PC-9 (cell line): Measurements from ENCODE around the gene PNMA6E. TPM values are rescaled to one million over a fixed set of nuclear protein-coding genes. Genes with fewer than 3 reads are reported as not detected.

Experiments
- BruUV-seq: library from RNA; stranded (reverse); fragments of 400-500 nt; replicated peaks from 2 replicates; lab custom pipeline; 2021; lab: Mats Ljungman, UMichigan
- CTCF ChIA-PET: fragments of 300-600 bp; sonication (Branson Sonifier 250); formaldehyde crosslinking; loops from one replicate; lab custom pipeline; 2022; ENCODE audit warnings: antibody characterized with exemption; lab: Charles Lee
- POLR2A ChIA-PET: fragments of 300-600 bp; sonication (Branson Sonifier 250); formaldehyde crosslinking; loops from one replicate; lab custom pipeline; 2022; ENCODE audit warnings: antibody characterized with exemption; ENCODE audit not compliant: unreplicated experiment; lab: Charles Lee
- DNase-seq, 2 experiments: peaks; one replicate each; pipeline versions ENCODE4 v3.0.0 to v3.0.0-alpha.2; 2015 to 2022; ENCODE audit warnings: mixed read lengths in 1 of 2
- H2AFZ ChIP-seq: fragments of 200-600 bp; sonication (generic); 2 replicates; pipeline ENCODE4 v1.8.1; 2017; ENCODE audit warnings: antibody characterized with exemption
- H3F3A ChIP-seq: fragments of 200-600 bp; sonication (generic); 2 replicates; pipeline ENCODE4 v1.8.1; 2017; ENCODE audit warnings: antibody characterized with exemption, mild to moderate bottlenecking, low read depth; ENCODE audit not compliant: insufficient read depth
- H3K27ac ChIP-seq: fragments of 200-600 bp; sonication (generic); 2 replicates; pipeline ENCODE4 v1.6.1; 2016; ENCODE audit warnings: mixed run types
- H3K27me3 ChIP-seq: fragments of 200-600 bp; sonication (generic); 2 replicates; pipeline ENCODE4 v1.6.1; 2016; ENCODE audit warnings: low read depth, mixed run types; ENCODE audit not compliant: insufficient read depth
- H3K36me3 ChIP-seq: fragments of 200-600 bp; sonication (generic); 2 replicates; pipeline ENCODE4 v1.6.1; 2016; ENCODE audit warnings: low read depth, mixed run types
- H3K4me1 ChIP-seq: fragments of 200-600 bp; sonication (generic); replicated peaks from 2 replicates; pipeline ENCODE4 v1.6.1; 2016; ENCODE audit warnings: mixed run types; ENCODE audit not compliant: insufficient read depth
- H3K4me2 ChIP-seq: fragments of 200-600 bp; sonication (generic); 2 replicates; pipeline ENCODE4 v1.6.1; 2017; ENCODE audit warnings: mixed run types
- H3K4me3 ChIP-seq: fragments of 200-600 bp; sonication (generic); 2 replicates; pipeline ENCODE4 v1.6.1; 2016; ENCODE audit warnings: mixed run types
- H3K79me2 ChIP-seq: fragments of 200-600 bp; sonication (generic); 2 replicates; pipeline ENCODE4 v1.6.1; 2017; ENCODE audit warnings: low read depth, mixed run types
- H3K9me2 ChIP-seq: fragments of 200-600 bp; sonication (generic); 2 replicates; pipeline ENCODE4 v1.8.1; 2017; ENCODE audit warnings: mild to moderate bottlenecking; ENCODE audit not compliant: insufficient read depth
- H3K9me3 ChIP-seq: fragments of 200-600 bp; sonication (generic); 2 replicates; pipeline ENCODE4 v1.8.1; 2016; ENCODE audit warnings: low read depth; ENCODE audit not compliant: insufficient read depth
- H4K20me1 ChIP-seq: fragments of 200-600 bp; sonication (generic); 2 replicates; pipeline ENCODE4 v1.8.1; 2017; ENCODE audit not compliant: insufficient read depth
- EZH2 ChIP-seq: fragments of 200-600 bp; sonication (generic); IDR thresholded peaks from 2 replicates; pipeline ENCODE4 v1.8.0; 2017; ENCODE audit warnings: antibody characterized with exemption, low read depth
- intact Hi-C: fragments of 100-400 bp; cut with micrococcal nuclease; formaldehyde crosslinking; loops from one replicate; pipeline ENCODE4 v1.10.0; 2022; ENCODE audit not compliant: unreplicated experiment
- total RNA-seq: library from RNA; stranded (reverse); gene quantifications from 2 replicates; pipeline ENCODE4 v1.2.3, GENCODE V29; 2021
- TF ChIP-seq, protein P1 (sequence below): fragments of 200-600 bp; sonication (generic); conservative IDR thresholded peaks from 2 replicates; pipeline ENCODE4 v1.6.1; 2017; ENCODE audit warnings: mixed run types, antibody characterized with exemption, mild to moderate bottlenecking, moderate library complexity

The PNMA6E gene
- total RNA-seq, 1 experiment from 2014 or later: not detected

DNA sequence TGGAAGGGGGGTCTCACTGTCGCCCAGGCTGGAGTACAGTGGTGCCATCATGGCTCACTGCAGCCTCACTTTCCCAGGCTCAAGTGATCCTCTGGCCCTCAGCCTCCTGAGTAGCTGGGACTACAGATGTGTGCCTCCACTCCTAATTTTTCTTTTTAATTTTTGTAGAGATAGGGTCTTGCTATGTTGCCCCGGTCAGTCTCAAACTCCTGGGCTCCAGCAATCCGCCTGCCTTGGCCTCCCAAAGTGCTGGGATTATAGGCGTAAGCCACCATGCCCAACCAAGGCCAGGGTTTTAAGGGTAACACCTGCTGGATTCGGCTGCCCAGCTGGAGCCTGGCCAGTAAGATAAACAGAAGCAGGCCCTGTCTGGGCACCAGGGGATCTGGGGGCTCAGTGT lies 41.3 kb upstream of the PNMA6E start:
- TF ChIP-seq EZH2: no peak
- TF ChIP-seq, protein P1, sequence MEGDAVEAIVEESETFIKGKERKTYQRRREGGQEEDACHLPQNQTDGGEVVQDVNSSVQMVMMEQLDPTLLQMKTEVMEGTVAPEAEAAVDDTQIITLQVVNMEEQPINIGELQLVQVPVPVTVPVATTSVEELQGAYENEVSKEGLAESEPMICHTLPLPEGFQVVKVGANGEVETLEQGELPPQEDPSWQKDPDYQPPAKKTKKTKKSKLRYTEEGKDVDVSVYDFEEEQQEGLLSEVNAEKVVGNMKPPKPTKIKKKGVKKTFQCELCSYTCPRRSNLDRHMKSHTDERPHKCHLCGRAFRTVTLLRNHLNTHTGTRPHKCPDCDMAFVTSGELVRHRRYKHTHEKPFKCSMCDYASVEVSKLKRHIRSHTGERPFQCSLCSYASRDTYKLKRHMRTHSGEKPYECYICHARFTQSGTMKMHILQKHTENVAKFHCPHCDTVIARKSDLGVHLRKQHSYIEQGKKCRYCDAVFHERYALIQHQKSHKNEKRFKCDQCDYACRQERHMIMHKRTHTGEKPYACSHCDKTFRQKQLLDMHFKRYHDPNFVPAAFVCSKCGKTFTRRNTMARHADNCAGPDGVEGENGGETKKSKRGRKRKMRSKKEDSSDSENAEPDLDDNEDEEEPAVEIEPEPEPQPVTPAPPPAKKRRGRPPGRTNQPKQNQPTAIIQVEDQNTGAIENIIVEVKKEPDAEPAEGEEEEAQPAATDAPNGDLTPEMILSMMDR: no peak
- H3K79me2 ChIP-seq: no peaks in the 10 kb centered on the region
- H3K4me2 ChIP-seq: no peak overlapping the region
- H3K36me3 ChIP-seq: no peaks in the 10 kb centered on the region
- CTCF ChIA-PET: no interaction called here
- POLR2A ChIA-PET: no interaction called here
- H3K4me3 ChIP-seq: no peak overlapping the region
- no peaks in the 10 kb centered on the region for H3K9me3 ChIP-seq
- BruUV-seq: no TSS peak
- H3K27me3 ChIP-seq: peaks cover 17% of the 10 kb centered on the region; the same call in 1 of the 2 replicates
- H3K9me2 ChIP-seq: no peaks in the 10 kb centered on the region
- H3F3A ChIP-seq: no peaks in the 10 kb centered on the region
- no peaks in the 10 kb centered on the region for H4K20me1 ChIP-seq
- H3K27ac ChIP-seq: no peak overlapping the region
- H3K4me1 ChIP-seq: 0 out of 2 replicates have a peak, but pooled peaks cover 3% of the 10 kb centered on the region
- DNase-seq: no peak
- H2AFZ ChIP-seq: no peak overlapping the region
- intact Hi-C loops: no loop called here

DNA sequence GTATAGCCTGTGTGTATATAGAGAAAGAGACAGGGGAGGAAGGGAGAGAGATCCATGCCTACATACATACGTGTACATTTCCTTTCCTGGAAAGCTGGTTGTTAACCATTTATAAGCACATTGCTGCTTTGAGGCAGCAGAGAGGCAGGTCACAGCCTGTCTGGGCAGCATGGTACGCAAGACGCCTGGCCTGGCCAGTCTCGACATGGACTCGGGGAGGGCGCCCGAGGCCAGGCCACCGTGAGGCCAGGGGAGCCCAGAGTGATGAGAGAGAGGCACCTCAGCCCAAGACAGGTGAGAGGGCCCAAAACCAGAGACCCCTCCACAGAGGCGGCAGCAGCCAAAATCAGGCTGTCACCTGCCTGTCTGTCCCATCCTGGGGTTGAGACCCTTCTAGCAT lies 40.8 kb upstream of the PNMA6E start:
- Histone ChIP-seq H3K36me3 (no peaks in the 10 kb centered on the region), H3K4me2 (no peak overlapping the region), H3K9me2 (no peaks in the 10 kb centered on the region), H3K4me1 (0 out of 2 replicates have a peak, but pooled peaks cover 3% of the 10 kb centered on the region), H3F3A (no peaks in the 10 kb centered on the region), H4K20me1 (no peaks in the 10 kb centered on the region), H3K9me3 (no peaks in the 10 kb centered on the region), H2AFZ (no peak overlapping the region), H3K4me3 (no peak overlapping the region), H3K79me2 (no peaks in the 10 kb centered on the region), H3K27me3 (peaks cover 17% of the 10 kb centered on the region; the same call in 1 of the 2 replicates), H3K27ac (no peak overlapping the region)
- POLR2A ChIA-PET: no interaction called here
- no peak for DNase-seq
- BruUV-seq: TSS peak; percentile 14
- no peak for TF ChIP-seq EZH2
- TF ChIP-seq, protein P1: no peak
- intact Hi-C loops: no loop called here
- CTCF ChIA-PET: no interaction called here

DNA sequence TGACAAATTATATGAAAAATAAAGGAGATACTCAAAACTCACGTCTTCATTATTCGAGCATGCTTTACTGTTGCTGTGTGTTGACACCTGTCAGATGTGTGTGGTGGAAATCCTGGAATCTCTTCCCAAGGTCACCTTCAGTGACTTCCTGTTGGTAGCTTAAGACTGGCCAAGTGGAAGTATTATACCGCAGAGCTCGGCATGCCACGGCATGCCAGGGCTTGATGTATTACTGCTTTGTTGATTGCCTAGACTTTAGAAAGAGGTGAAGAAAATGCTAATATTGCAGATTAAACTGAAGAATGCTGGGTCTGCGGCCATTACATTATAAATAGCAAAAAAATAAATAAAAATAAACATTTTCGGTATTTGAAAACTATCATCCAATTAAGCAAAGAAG lies 40.1 kb upstream of the PNMA6E start:
- Histone ChIP-seq H3K9me3 (no peaks in the 10 kb centered on the region), H3K4me2 (no peak overlapping the region), H3K27me3 (peaks cover 17% of the 10 kb centered on the region; the same call in 1 of the 2 replicates), H3K79me2 (no peaks in the 10 kb centered on the region), H3K27ac (no peak overlapping the region), H3F3A (no peaks in the 10 kb centered on the region), H3K4me1 (0 out of 2 replicates have a peak, but pooled peaks cover 3% of the 10 kb centered on the region), H4K20me1 (no peaks in the 10 kb centered on the region), H3K36me3 (no peaks in the 10 kb centered on the region), H3K9me2 (no peaks in the 10 kb centered on the region), H3K4me3 (no peak overlapping the region), H2AFZ (no peak overlapping the region)
- intact Hi-C loops: no loop called here
- ChIA-PET CTCF (no interaction called here), POLR2A (no interaction called here)
- TF ChIP-seq, protein P1: no peak
- no peak for TF ChIP-seq EZH2
- BruUV-seq: no TSS peak
- no peak for DNase-seq
